ENCODE measurements around the gene HOXB3. TPM values are rescaled to one million over a fixed set of nuclear protein-coding genes. Genes with fewer than 3 reads are reported as not detected.

The HOXB3 gene
- polyA plus RNA-seq (ENCODE audit: insufficient read length in 3 of 3): 100 to 1,000 TPM; 135 to 254 (median 222) TPM
- long read RNA-seq, donor 1, full-length matches to known transcripts: 8 of 92 reads
- long read RNA-seq, donor 1, partial matches to known transcripts: 31 of 92 reads
- long read RNA-seq, donor 1, other reads (novel, unspliced or antisense): 53 of 92 reads
- long read RNA-seq, donor 2, full-length matches to known transcripts: 9 of 99 reads
- long read RNA-seq, donor 2, partial matches to known transcripts: 38 of 99 reads
- long read RNA-seq, donor 2, other reads (novel, unspliced or antisense): 52 of 99 reads
- long read RNA-seq, donor 3, full-length matches to known transcripts: 8 of 54 reads
- long read RNA-seq, donor 3, partial matches to known transcripts: 26 of 54 reads
- long read RNA-seq, donor 3, other reads (novel, unspliced or antisense): 20 of 54 reads
- long read RNA-seq, donor 4, full-length matches to known transcripts: 12 of 12 reads
- long read RNA-seq, donor 4, partial matches to known transcripts: 0 of 12 reads
- long read RNA-seq, donor 4, other reads (novel, unspliced or antisense): 0 of 12 reads
- long read RNA-seq, donor 5, full-length matches to known transcripts: 5 of 39 reads
- long read RNA-seq, donor 5, partial matches to known transcripts: 6 of 39 reads
- long read RNA-seq, donor 5, other reads (novel, unspliced or antisense): 28 of 39 reads
- long read RNA-seq, donor 6, full-length matches to known transcripts: 10 of 16 reads
- long read RNA-seq, donor 6, partial matches to known transcripts: 6 of 16 reads
- long read RNA-seq, donor 6, other reads (novel, unspliced or antisense): 0 of 16 reads
- long read RNA-seq, donor 7, full-length matches to known transcripts: 11 of 27 reads
- long read RNA-seq, donor 7, partial matches to known transcripts: 16 of 27 reads
- long read RNA-seq, donor 7, other reads (novel, unspliced or antisense): 0 of 27 reads
- long read RNA-seq, donor 8, partial matches to known transcripts: 0 of 1 reads
- long read RNA-seq, donor 8, other reads (novel, unspliced or antisense): 0 of 1 reads
- long read RNA-seq, donor 9, full-length matches to known transcripts: 7 of 21 reads
- long read RNA-seq, donor 9, partial matches to known transcripts: 14 of 21 reads
- long read RNA-seq, donor 9, other reads (novel, unspliced or antisense): 0 of 21 reads
- long read RNA-seq, donor 10, full-length matches to known transcripts: 17 of 95 reads
- long read RNA-seq, donor 10, partial matches to known transcripts: 54 of 95 reads
- long read RNA-seq, donor 10, other reads (novel, unspliced or antisense): 24 of 95 reads
- long read RNA-seq, donor 11, full-length matches to known transcripts: 14 of 14 reads
- long read RNA-seq, donor 11, partial matches to known transcripts: 0 of 14 reads
- long read RNA-seq, donor 11, other reads (novel, unspliced or antisense): 0 of 14 reads
- long read RNA-seq, donor 12, full-length matches to known transcripts: 18 of 44 reads
- long read RNA-seq, donor 12, partial matches to known transcripts: 21 of 44 reads
- long read RNA-seq, donor 12, other reads (novel, unspliced or antisense): 5 of 44 reads
- long read RNA-seq, donor 13, full-length matches to known transcripts: 11 of 11 reads
- long read RNA-seq, donor 13, partial matches to known transcripts: 0 of 11 reads
- long read RNA-seq, donor 13, other reads (novel, unspliced or antisense): 0 of 11 reads
- long read RNA-seq, donor 14: 0 reads
- long read RNA-seq, donor 15: 0 reads
- long read RNA-seq, donor 16, full-length matches to known transcripts: 13 of 24 reads
- long read RNA-seq, donor 16, partial matches to known transcripts: 11 of 24 reads
- long read RNA-seq, donor 16, other reads (novel, unspliced or antisense): 0 of 24 reads

DNA sequence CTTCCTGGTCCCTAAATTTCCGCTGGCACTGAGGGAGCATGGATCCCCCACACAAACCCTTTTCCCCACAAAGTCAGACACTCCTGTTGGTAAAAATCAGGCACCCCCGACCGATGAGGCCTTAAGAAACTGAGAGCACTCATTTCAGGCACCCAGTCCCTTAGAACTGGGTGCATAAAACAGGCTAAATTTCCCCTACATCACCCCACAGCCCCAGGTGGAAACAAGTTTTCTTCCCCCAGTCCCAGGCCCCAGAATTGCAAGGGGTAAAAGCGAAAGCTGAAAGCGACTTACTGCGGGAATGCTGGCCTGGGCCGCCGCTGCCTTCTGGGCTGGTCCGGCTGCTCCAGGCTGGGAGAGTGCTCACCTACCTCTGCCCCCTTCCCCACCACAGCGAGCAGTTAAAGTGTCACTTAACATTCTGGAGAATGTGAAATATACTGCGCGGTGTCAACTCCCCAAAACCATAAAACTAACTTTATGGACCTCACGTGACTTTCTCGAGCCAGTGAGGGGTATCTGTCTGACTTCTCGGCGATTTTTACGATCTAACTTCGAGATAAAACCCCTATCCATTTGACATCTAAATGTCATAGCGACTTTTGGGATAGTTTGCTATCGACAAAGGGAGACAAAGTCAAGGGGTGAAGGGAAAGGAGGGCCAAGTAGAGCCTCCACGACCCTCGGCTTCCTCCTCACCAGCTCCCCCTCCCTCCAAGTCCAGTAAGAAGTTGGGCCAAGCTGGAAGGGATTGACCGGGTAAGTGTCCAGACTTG is at the start of gene HOXB3:
TSS of gene HOXB3 (minus strand) at position 411 of the 776 bp plus-strand sequence. CDS start 37,767 bp downstream, outside the sequence.
- peak; percentile 96 for DNase-seq

DNA sequence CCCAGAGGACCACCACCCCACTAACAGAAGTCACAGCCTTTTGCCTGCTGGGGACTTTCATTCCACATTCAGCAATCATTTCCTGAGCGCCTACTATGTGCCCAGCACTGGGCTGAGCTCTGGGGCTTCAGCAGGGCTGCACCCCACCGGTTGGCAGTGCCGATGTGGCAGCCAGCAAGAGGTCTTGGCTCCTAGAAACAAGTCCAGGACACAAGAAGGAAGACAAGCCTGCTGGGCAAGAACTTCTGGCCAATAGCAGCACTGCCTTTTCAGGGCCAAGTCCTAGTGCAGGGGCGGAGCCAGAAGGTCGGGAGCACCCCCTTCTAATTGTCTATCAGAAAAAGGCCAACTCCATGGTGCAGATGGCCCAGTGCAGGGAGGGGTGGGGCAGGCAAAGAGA is 49.1 kb upstream of the HOXB3 start:
- DNase-seq: no peak

DNA sequence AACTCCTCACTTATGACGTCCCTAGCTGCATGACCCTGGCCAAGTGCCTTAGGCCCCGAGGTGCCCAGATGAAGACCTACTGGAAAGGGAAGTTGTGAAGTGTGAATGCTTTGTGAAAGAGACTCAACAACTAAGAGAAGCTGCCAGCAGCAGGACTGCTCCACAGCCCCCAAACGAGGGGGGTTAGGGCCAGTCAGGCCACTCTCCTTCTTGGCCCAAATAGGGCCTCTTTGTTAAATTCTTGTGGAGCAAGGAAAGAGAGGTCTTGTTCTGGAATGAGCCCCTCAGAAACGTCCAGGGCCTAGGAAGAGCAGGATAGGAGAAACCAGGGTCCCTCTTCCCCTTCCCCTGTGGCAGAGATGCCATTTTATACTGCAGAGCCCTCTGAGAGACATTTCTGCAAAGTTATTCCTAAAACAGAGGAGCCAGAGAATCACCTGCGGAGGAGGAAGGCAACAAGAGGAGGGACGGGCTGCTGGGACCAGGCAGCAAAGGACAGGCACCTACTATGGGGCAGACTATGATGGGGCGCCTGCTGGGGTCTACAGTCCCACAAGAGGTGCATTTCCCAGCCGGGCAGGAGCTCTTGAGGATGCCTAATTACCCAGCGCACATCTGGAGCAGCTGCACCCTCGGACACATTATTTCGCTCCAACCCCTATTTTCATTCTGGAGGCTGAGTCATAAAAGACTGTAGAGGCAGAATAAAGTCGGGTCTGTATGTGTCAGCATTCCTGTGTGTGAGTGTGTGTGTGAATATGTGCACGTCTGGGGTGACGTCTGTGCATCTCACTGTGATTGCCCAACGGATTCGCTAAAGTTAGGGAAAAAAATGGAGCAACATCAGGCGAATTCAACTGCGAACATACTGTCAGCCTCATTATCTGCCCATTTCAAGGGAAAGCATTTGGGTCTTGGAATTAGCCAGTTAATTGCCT is 47.6 kb upstream of the HOXB3 start:
- DNase-seq: no peak

DNA sequence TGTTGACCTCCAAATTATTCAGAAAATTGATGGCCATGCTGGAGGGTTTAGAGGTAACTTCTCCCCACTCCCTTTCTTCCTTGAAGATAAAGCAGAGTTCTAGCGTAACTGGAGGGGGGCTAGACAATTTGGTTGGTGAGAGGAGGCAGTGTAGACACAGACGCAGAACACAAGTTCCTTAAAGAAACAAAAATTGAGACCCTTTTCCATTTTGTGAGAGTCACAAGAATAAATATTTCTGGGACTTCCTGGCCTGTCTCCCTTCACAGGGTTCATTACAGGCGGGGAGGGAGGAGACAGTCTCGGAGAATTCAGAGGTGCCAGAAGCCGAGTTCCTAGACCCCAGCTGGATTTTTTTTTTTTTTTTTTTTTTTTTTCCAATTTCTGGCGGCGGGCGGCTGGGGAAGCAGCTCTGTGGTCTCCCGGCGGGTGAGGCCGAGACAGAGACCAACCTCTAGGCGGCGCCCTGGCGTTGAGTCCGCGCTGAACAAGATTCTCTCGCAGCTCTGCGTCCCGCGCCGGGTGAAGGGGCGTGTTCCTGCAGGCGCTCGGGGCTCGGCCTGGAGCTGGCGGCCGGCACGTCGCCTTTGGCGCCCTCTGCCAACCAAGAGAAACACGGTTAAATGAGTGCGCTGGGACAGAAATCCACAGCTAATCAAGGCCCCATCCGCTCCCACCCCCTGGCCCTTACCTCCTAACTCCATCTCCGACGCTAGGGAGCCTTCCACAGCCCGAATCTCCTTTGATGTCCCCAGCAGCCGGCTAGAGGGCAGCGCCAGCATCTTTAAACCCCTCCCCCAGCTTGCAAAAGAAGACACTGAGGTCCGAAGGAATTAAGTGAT is 46.4 kb upstream of the HOXB3 start:
- DNase-seq: no peak

DNA sequence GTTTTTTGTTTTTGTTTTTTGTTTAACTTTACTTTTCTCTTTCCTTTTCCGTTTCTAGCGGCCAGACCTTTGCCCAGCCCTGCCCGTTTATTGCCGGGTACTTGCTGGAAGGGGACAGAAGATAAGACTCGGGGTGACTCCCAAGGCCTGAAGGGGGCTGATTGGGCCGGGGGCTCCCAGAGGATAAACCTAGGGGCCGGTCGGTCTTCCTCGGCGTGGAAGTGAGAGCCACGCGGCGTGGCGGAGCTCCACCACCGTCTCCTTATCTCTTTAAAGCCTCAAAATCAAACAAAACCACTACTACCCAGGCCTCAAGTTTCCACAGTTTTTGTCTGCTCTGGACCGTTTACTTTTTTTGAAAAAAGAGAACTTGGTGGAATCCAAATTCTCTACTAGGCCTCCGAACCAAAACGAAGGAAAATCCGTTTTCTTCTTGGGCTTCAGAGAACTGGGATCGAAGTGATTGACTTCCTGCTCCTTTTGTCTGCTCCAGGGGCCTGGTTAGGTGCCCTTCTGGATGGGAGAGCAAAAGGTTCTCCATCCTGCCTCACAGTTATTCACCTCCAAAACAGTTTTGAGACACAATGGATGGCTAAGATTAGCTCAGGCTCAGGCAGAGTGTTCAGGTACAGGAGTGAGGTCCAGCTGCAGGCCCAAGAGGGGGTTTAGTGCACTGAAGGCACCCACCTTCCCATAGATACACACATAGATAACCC is 44.6 kb upstream of the HOXB3 start:
- no peak for DNase-seq

DNA sequence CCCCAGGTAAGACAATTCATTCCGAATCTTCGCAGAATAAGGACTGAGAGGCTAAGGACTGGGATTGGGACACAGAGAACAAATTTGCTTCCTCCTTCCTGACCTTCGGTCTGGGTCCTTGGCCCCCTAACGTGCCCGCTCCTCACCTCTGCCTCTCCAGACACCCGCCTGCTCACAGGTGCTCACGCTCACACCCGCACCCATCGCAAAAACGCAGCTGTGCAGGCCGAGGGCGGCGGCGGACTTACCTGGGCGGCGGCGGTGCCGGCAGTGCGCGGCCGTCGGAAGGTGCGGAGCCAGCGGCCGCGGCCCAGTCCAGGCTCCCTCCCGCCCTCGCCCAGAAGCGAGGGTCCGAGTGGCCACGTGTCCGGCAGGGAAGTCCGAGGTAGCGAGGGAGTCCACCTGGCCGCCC is 43.2 kb upstream of the HOXB3 start:
- DNase-seq: no peak

DNA sequence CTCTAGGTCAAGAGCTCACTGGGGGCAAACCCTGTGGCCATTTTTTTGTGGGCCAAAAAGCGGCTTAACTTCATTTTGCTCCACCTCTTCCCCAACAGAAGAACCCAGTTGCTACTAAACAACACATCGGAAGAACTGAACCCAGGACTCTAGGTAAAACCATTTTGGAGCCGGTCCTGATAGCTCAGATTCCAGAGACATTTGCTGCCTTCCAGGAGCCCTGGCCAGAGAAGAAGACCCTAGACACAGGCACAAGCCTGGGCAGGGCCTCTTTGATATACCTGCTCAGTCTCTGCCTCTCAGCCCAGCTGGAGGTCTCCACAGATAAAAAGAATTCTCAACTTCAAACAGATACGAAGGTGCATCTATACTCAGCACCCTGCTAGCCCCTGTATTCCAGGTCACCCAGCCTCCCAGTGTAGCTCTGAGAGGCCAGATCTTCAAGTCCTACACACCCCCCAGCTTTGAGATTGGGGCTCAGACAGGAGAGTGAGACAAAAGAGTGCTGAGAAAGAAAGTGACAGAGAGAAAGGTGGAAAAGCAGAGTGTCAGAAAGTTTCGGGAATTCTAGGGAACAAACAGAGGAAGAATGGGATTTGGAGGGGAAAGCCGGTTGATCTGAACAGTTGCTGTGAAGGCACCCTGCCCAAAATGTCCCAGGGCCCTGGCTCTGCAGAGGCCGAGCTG is 42.7 kb upstream of the HOXB3 start:
- DNase-seq: no peak

DNA sequence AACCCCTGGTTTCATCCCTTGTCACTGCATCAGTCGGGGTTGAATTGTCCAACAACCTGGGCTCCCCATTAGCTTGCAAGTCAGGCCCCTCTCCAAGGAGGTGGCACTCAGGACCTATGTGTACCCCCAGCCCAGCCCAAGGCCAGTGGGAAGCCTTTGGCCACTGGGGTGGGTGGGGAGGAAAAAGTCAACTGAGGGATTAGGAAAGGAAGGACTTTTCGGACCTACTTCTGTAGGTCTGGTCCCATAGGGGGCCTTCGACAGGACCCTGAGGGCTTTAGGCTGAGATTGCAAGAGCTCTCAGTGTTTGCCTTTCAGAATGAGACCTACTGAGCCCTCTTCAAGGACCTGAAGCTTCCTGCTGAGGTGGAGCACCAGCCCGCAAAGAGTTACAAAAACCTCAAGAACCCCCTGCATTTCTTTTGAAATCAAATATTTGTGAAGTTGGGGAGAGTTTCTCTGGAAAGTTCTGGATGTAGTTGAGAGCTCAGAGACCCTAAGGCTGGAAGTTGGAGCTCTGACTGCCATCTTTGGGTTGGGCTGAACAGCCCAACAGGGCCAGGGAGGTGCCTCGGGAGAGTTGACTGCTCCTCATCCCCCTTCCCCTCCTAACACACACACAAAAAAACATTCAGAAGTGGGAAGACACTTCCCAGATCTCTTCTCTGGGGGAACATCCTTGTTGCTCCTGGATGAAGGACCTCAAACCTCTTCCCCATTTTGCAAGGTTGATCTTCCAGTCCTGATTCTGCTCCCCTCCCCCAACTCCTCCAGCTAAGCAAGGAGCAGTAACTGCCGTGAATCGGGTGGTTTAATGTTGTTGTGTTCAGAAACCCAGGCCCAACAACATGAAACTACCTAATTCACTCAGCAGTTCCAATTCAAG is 41.9 kb upstream of the HOXB3 start:
- DNase-seq: no peak

DNA sequence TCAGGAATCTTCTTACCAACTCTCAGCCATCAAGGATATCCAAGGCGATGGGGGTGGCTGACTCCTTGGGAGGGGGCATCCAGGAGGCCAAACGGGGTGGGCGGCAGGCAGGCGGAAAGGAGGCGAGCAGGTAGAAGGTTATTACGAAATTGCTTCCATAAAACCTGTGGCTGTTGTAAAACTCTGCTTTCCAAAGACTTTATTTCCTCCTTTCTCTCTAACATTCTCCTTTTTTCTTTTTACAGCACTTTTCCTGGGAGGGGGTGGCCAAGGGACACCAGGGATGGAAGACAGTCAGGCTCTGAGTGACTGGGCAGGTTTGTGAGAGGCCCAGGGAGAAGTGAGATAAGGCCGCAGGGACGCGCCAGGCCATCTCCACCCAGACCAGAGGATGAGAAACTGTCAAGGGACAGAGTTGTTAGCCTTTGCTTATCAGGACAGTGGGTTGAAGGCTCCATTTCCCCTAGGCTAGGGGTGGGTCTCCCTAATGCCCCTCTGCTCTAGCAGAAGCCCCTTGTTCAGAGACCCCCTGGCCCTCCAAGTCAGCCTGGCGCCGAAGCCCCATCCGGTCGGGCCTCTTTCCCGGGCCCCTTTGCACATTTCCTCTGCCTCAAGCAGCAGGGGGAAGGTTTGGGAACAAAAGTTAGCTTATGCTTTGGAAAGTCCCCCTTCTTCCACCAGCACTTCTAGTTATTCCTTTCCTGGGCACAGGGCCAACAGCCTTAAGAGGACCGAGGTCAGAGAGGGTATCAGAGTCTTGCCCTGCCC is 41.1 kb upstream of the HOXB3 start:
- no peak for DNase-seq

DNA sequence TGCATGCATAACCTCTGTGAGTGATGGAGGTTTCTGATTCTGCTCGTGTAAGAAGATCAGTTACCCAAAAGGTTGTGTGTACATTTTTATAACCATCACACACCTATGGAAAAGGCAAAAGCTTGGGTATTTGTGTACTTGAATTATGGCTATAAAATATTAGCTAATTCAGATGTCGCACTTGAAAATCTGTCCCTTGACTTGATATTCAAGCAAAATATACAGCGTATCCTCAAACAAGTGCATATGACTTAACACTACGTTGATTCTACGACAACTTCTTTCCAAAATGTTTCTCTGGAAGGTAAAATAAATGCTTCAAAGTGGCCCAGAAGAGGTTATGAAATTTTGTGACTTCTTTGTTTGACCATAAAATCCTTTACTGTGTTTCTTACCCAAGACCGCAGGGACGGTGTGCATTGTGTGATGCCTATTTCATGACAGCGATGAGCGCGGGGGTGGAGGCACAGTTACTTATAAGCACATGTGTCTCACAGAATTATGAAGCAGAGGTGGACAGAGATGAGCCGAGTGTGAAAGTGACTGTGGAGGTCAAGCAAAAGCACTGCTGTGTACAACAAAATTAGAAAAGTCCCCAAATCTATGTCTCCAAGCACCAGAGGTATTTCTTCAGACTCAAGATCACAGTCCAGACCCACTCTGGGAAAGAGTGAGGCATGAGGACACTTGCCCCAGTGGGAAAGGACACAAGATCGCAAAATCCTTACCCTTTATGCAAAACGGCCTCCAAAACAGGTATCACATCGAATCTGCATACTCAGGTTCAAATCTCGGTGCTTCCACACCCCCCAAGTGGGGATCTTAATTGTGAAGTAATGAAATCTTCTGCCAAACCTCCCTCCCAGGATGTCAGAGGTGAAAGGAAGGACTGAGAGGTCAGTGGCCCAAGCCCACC is 40.2 kb upstream of the HOXB3 start:
- DNase-seq: no peak

DNA sequence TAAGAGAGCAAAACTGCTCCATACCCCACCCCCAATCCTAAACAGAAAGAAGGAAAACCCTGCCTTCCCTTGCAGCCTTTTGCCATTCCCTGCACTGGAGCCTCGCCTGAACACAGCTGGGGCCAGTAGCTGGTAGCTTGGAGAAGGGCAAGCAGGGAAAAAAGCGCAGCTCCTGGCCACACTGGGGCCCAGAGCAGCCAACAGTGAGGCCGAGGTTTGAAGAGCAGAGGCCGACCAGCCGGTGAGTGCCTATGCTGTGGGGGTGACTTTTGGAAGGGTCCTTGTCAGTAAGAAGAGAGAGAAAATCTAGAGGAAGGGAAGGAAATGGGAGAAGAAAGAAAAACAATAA is 39.3 kb upstream of the HOXB3 start:
- no peak for DNase-seq

DNA sequence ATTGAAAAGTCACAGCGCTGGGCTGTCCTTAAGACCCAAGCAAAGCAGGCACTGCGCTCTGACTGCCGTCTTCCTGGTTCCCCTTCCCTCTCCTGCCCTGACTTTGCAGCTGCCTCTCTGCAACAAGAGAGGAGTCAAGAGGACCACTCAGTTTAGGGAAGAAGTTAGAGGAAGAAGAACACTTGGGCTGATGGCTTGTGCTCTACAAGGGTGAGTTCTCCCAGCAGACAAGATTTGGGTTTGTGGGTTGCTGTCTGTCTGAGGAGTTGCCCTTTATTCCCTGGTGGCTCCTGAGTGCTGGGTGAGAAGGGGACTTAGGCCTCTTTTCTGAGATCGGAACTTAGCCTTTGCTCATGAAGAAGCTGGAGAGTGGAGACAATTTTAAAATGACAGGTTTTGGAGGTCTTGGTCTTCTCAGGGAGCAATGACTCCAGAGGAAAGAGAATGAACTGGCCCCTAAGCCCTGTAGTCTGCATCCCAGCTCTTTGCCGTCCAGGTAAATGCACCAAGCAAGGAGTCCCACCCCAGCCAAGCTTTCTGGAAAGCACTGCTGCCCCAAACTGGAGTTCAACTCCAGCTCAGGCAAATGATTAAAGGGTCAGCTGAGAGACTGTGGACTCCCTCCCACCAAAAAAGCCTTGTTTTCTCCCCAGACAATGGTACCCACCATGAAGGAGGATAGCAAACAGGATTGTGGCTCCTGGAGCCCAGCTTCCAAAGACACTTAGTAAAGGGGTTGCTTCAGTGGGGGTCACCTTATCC is 38.8 kb upstream of the HOXB3 start:
- DNase-seq: no peak
